ENCODE data around the gene MAML3.

Gene MAML3

GRCh38 chr4:139833151-139833910 is 320.7 kb downstream of the MAML3 start:
- Histone ChIP-seq H3K4me2 (ENCODE audit: low read length) (no peak overlapping the region), H3K36me3 (replicated peaks; ENCODE audit: low read depth, low read length) (no peaks in the 10 kb centered on the region), H3K79me2 (ENCODE audit: low read length) (no peaks in the 10 kb centered on the region), H3K27ac (ENCODE audit: low read length) (no peak overlapping the region), H3K27me3 (ENCODE audit: low read depth, low read length) (peaks cover 13% of the 10 kb centered on the region; the same call in 1 of the 2 replicates), H3K4me1 (ENCODE audit: low read length) (no peaks in the 10 kb centered on the region), H3K9ac (ENCODE audit: low read length) (no peak overlapping the region), H2AFZ (ENCODE audit: low read depth, low read length) (no peak overlapping the region), H4K20me1 (ENCODE audit: insufficient read depth, low read length) (no peaks in the 10 kb centered on the region), H3K4me3 (ENCODE audit: low read length) (no peak overlapping the region), H3K9me3 (ENCODE audit: insufficient read depth, low read length) (no peaks in the 10 kb centered on the region)
- no peak for TF ChIP-seq EZH2phosphoT487 (IDR thresholded peaks at IDR 0.05; ENCODE audit: low read depth)
- TF ChIP-seq CTCF (IDR thresholded peaks at IDR 0.05; ENCODE audit: low read depth, low read length): no peak

- Histone ChIP-seq H3K27ac (ENCODE audit: low read length) (no peak overlapping the region), H3K4me3 (ENCODE audit: low read length) (no peak overlapping the region), H3K36me3 (replicated peaks; ENCODE audit: low read depth, low read length) (no peaks in the 10 kb centered on the region), H3K27me3 (ENCODE audit: low read depth, low read length) (peaks cover 47% of the 10 kb centered on the region), H3K4me2 (ENCODE audit: low read length) (no peak overlapping the region), H3K4me1 (ENCODE audit: low read length) (no peaks in the 10 kb centered on the region), H3K79me2 (ENCODE audit: low read length) (no peaks in the 10 kb centered on the region), H3K9me3 (ENCODE audit: insufficient read depth, low read length) (no peaks in the 10 kb centered on the region), H2AFZ (ENCODE audit: low read depth, low read length) (no peak overlapping the region), H4K20me1 (ENCODE audit: insufficient read depth, low read length) (no peaks in the 10 kb centered on the region), H3K9ac (ENCODE audit: low read length) (no peak overlapping the region)
- TF ChIP-seq CTCF (IDR thresholded peaks at IDR 0.05; ENCODE audit: low read depth, low read length): no peak
- TF ChIP-seq EZH2phosphoT487 (IDR thresholded peaks at IDR 0.05; ENCODE audit: low read depth): no peak
Observed at GRCh38 chr4:139828966-139829664, 324.9 kb downstream of the MAML3 start.

DNA sequence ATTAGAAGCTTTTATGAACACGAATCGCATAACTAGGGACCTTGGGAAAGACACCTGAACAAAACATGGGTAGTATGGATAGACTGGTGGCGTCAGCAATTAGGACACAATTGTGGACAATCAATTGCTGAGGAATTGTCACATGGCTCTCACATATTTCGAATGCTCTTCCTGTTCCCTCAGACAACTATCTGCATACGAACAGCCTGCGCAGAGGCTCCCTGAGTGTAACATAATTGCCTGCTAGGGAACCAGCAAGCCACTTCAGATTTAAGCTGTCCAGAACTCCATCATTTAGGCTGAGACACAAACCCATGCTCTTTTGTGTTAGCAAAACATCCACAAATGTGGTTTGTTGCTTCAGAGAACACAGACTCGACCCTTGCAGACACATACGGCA is 327.6 kb downstream of the MAML3 start:
- H3K4me2 ChIP-seq (ENCODE audit: low read length): no peak overlapping the region

More for the DNA sequence above, 327.6 kb downstream of the MAML3 start:
- Histone ChIP-seq H4K20me1 (ENCODE audit: insufficient read depth, low read length) (no peaks in the 10 kb centered on the region), H3K27ac (ENCODE audit: low read length) (no peak overlapping the region), H3K4me1 (ENCODE audit: low read length) (no peaks in the 10 kb centered on the region), H3K27me3 (ENCODE audit: low read depth, low read length) (peaks cover 53% of the 10 kb centered on the region), H3K4me3 (ENCODE audit: low read length) (no peak overlapping the region), H3K79me2 (ENCODE audit: low read length) (no peaks in the 10 kb centered on the region), H3K9me3 (ENCODE audit: insufficient read depth, low read length) (no peaks in the 10 kb centered on the region), H3K9ac (ENCODE audit: low read length) (no peak overlapping the region), H2AFZ (ENCODE audit: low read depth, low read length) (no peak overlapping the region), H3K36me3 (replicated peaks; ENCODE audit: low read depth, low read length) (no peaks in the 10 kb centered on the region)
- TF ChIP-seq EZH2phosphoT487 (IDR thresholded peaks at IDR 0.05; ENCODE audit: low read depth) (no peak), CTCF (IDR thresholded peaks at IDR 0.05; ENCODE audit: low read depth, low read length) (no peak)
